GM18951 (cell line): ENCODE data around the gene C1orf105.

ENCODE experiments used
- POLR2A ChIP-seq: IDR thresholded peaks from 4 replicates; pipeline ENCODE4 v1.6.1; 2011; ENCODE audit warnings: mild to moderate bottlenecking; ENCODE audit not compliant: insufficient read length, insufficient read depth; ENCODE audit errors: extremely low read depth
- in situ Hi-C: fragments of 300-500 bp; cut with MboI; formaldehyde crosslinking; loops from one replicate; pipeline ENCODE4 v1.12.0; 2022; ENCODE audit warnings: low sequenced_read_pairs, mixed read lengths, inconsistent platforms; ENCODE audit not compliant: unreplicated experiment

Gene C1orf105

DNA sequence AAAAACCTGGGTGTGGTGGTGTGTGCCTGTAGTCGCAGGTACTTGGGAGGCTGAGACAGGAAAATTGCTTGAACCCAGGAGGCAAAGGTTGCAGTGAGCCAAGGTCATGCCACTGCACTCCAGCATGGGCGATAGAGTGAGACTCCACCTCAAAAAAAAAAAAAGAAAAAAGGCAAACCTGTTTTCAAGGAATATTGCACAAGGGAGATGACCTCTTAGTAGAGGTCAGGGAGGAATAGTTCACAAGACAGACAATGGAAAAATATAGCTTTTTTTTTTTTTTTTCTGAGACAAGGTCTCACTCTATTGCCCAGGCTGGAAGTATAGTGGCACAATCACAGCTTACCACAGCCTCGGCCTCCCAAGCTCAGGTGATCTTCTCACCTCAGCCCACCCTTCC lies 90.0 kb downstream of the C1orf105 start:
- in situ Hi-C loops = no loop called here
- TF ChIP-seq POLR2A = no peak

DNA sequence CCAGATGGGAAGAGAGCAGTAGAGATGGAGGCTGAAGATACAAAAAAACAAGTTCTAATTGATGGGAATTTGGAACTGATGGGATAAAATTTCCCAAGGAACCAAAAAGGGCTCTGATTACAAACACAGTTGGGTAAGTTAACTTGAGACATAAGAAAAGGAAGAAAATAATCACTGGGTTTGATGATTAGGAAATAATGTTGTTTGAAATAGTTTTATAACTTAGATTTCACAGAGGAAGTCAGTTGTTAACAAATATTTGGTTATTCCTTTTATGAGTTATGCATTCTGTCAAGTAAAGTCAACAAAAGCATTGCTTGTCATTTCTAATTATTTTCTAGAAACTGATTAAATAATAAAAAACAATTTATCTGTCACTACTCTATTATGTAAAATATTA lies 92.1 kb downstream of the C1orf105 start:
- in situ Hi-C loops = no loop called here
- TF ChIP-seq POLR2A = no peak

DNA sequence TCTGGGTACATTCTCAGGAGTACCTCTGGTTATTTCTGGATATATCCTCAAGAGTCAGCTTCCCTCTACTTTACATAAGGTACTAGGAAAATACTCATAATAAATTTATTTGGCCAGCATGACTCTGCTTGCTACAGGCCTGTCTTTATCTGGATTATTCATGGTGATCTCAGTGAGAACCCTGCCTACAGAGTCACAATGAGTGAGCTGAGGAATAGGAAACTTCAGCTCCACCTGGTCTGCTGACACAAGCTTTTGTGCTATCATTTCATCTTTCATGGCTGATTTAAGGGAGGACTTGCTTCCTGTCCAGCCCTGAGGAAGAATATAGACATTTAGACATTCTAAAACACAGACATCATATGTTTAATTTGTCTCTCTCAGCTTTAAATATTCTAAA lies 93.0 kb downstream of the C1orf105 start:
- TF ChIP-seq POLR2A = no peak
- in situ Hi-C loops = no loop called here

DNA sequence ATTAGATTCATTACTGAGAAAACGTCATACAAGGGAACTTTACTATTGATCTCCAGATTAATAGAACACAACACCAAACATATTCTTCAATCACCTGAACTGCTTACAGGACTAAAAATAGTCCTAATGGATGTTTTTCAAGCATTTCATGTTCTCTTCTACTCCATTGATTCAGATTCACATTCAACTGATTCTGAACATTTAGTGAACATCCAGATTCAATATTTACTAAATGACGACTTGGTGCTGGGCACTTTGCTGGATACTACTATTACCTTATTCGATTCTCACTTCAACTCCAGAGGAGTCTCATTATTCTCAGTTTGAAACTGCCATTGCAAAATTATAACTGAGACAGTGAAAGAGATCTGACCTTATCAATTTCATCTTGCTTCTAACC lies 93.6 kb downstream of the C1orf105 start:
- in situ Hi-C loops = no loop called here
- no peak for TF ChIP-seq POLR2A

GRCh38 chr1:172515436-172515835 lies 95.0 kb downstream of the C1orf105 start:
- TF ChIP-seq POLR2A = no peak

DNA sequence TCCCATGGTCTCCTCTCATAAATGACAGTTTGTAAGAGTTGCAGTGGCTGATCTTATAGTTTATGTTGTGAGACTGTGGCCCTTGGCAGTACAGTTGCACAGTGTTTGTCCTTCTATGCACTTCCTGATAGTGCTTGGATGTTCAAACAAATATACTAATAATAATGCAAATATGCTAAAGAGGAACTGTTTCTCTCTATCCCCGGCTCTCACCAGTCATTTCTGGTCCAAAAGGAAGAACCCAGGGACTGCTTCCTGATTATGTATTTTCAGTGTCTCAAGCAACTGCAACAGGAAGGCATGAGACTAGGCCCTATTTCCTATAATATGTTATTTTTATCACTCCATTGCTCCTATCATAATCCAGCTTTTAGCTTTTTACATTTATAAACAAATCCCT lies 95.4 kb downstream of the C1orf105 start:
- in situ Hi-C loops = no loop called here
- no peak for TF ChIP-seq POLR2A

More at GRCh38 chr1:172515436-172515835, 95.0 kb downstream of the C1orf105 start:
- in situ Hi-C loops = no loop called here

DNA sequence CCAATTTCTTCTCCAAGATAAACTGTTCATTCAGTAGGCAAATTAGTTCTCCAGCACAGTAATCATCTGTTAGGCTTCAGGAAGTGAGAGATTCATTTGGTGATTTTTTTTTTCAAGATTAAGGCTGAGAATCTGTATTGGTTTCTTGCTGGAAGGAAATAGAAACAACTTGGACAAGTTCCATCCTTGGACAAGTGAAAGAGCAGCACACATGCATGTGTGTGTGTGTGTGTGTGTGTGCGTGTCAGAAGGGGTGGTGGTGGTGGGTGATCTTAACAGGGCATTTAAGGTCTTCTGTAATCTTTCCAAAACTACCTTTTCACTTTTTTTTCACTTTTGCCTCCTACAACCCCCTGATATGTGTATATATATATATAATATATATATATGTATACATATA lies 96.6 kb downstream of the C1orf105 start:
- in situ Hi-C loops = no loop called here

DNA sequence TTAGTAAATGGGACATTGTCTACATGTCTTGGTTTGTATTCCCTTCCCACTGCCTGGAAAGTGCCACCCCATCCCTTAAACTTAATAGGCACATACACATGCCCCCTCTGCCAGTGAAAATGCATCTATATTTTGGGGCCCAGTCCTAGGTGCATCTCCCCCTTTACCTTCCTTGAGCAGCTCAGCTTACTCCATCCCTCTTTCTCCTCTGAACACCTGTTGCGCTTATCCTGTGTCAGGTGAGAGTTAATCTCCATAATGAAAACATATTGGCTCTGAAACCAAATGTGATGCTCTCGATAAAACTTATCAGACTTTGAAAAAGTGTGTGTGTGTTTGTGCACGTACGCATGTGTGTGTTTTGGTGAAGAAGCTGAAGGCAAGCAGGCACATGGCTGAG lies 97.1 kb downstream of the C1orf105 start:
- TF ChIP-seq POLR2A = no peak
- in situ Hi-C loops = no loop called here

More for the DNA sequence above, 96.6 kb downstream of the C1orf105 start:
- no peak for TF ChIP-seq POLR2A
